Keratinocyte (primary cell): ENCODE measurements around the gene PEX16. TPM values are rescaled to one million over a fixed set of nuclear protein-coding genes. Genes with fewer than 3 reads are reported as not detected.

Source experiments
- DNase-seq: peaks from one replicate; pipeline ENCODE4 v3.0.0-alpha.2; 2011; ENCODE audit warnings: low read depth, missing footprints, low spot score
- FAIRE-seq: peaks from 2 replicates; lab custom pipeline; 2011; peaks lifted over from hg19 to GRCh38; lab: Jason Lieb, UNC
- H2AFZ ChIP-seq: 2 replicates; pipeline ENCODE4 v1.6.0; 2012; ENCODE audit warnings: low read length, control low read depth, inconsistent platforms; ENCODE audit not compliant: control insufficient read depth
- H3K27ac ChIP-seq: 2 replicates; pipeline ENCODE4 v1.5.1; 2011; ENCODE audit warnings: low read length; ENCODE audit not compliant: control insufficient read depth, insufficient read depth
- H3K27me3 ChIP-seq: 3 replicates; pipeline ENCODE4 v1.6.0; 2011; ENCODE audit warnings: low read length; ENCODE audit not compliant: control insufficient read depth, insufficient read depth; ENCODE audit errors: extremely low read depth
- H3K36me3 ChIP-seq, 2 experiments: 2 replicates in 1 of 2; 3 replicates in 1 of 2; pipeline ENCODE4 v1.5.1; 2011; ENCODE audit warnings: low read length in 2 of 2, mild to moderate bottlenecking in 1 of 2; ENCODE audit not compliant: control insufficient read depth in 2 of 2, insufficient read depth in 2 of 2; ENCODE audit errors: extremely low read depth in 1 of 2
- H3K4me1 ChIP-seq: 3 replicates; pipeline ENCODE4 v1.5.1; 2011; ENCODE audit warnings: low read length; ENCODE audit not compliant: control insufficient read depth, insufficient read depth; ENCODE audit errors: extremely low read depth
- H3K4me2 ChIP-seq: 3 replicates; pipeline ENCODE4 v1.6.0; 2011; ENCODE audit warnings: low read depth, low read length; ENCODE audit not compliant: control insufficient read depth, insufficient read depth; ENCODE audit errors: extremely low read depth
- H3K4me3 ChIP-seq, 3 experiments: fragments of 200-600 bp in 1 of 3; sonication (generic) in 1 of 3; 2 replicates in 2 of 3; 3 replicates in 1 of 3; pipeline ENCODE4 v1.5.1; 2011 to 2016; ENCODE audit warnings: low read length in 3 of 3, mild to moderate bottlenecking in 3 of 3, control low read depth in 2 of 3, inconsistent platforms in 1 of 3, low read depth in 1 of 3, mixed read lengths in 1 of 3, mixed run types in 1 of 3, moderate library complexity in 1 of 3; ENCODE audit not compliant: control insufficient read depth in 2 of 3, insufficient read depth in 2 of 3; ENCODE audit errors: extremely low read depth in 1 of 3
- H3K79me2 ChIP-seq: 2 replicates; pipeline ENCODE4 v1.6.0; 2012; ENCODE audit warnings: low read length; ENCODE audit not compliant: control insufficient read depth, insufficient read depth
- H3K9ac ChIP-seq: 3 replicates; pipeline ENCODE4 v1.6.0; 2011; ENCODE audit warnings: low read length; ENCODE audit not compliant: control insufficient read depth, insufficient read depth; ENCODE audit errors: extremely low read depth
- H3K9me1 ChIP-seq: 3 replicates; pipeline ENCODE4 v1.6.0; 2011; ENCODE audit warnings: low read length; ENCODE audit not compliant: control insufficient read depth, insufficient read depth; ENCODE audit errors: extremely low read depth
- H3K9me3 ChIP-seq: 2 replicates; pipeline ENCODE4 v1.5.1; 2012; ENCODE audit warnings: low read depth, low read length; ENCODE audit not compliant: control insufficient read depth
- H4K20me1 ChIP-seq: 3 replicates; pipeline ENCODE4 v1.6.0; 2011; ENCODE audit warnings: low read length; ENCODE audit not compliant: control insufficient read depth, insufficient read depth; ENCODE audit errors: extremely low read depth
- CTCF ChIP-seq, 3 experiments: IDR thresholded peaks in 1 of 3; conservative IDR thresholded peaks in 1 of 3; optimal IDR thresholded peaks in 1 of 3; 2 replicates in 2 of 3; 3 replicates in 1 of 3; pipeline versions ENCODE3 to v1.5.1; 2011; ENCODE audit warnings: low read length in 3 of 3, mild to moderate bottlenecking in 3 of 3, moderate library complexity in 2 of 3, control low read depth in 1 of 3, inconsistent platforms in 1 of 3; ENCODE audit not compliant: insufficient read depth in 2 of 3; ENCODE audit errors: extremely low read depth in 1 of 3
- EZH2 ChIP-seq: IDR thresholded peaks from one replicate; pipeline ENCODE4 v1.6.1; 2012; ENCODE audit warnings: inconsistent platforms, mild to moderate bottlenecking, low read length, moderate library complexity
- dilution Hi-C: fragments of 300-500 bp; cut with MboI; formaldehyde crosslinking; loops from one replicate; pipeline ENCODE4 v1.7.0; 2020; ENCODE audit warnings: low sequenced_read_pairs; ENCODE audit not compliant: extremely low pct_ligation_motif_present
- polyA plus RNA-seq, 5 experiments: library from polyadenylated mRNA; depleted of rRNA in 3 of 5; stranded (reverse) in 3 of 5; stranded (forward) in 1 of 5; unstranded in 1 of 5; fragments of >200 nt; gene quantifications; 1 replicate in 1 of 5; 2 replicates in 3 of 5; 3 replicates in 1 of 5; pipeline versions ENCODE4 v1.2.1 to v1.2.3, GENCODE V29; 2011 to 2012; ENCODE audit warnings: missing spikeins in 2 of 5, low read depth in 1 of 5, low replicate concordance in 1 of 5

The PEX16 gene
- polyA plus RNA-seq, 1 donor (not counting 4 experiments of a cell fraction or from before 2014, with no cell fraction given): 16.7 TPM

DNA sequence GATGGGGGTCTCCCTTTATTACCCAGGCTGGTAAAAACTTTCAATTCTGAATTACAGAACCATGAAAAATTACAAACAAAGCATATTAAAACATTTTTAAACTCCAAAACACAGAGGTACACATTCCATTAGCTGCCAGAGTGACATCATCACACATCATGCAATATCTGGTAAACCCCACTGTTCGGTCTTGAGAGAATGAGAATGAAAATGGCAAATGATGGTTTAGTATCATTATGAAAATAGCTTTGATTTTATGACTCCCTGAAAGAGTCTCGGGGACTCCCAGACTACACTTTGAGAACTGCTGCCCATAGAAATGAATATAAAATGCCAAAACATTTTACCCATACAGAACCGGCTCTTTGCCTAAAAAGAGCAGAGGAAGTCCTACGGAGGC lies 23.6 kb upstream of the PEX16 start:
- H3K9me1 ChIP-seq: no peaks in the 10 kb centered on the region
- FAIRE-seq: no peak
- H3K79me2 ChIP-seq: no peaks in the 10 kb centered on the region
- H3K27me3 ChIP-seq: no peaks in the 10 kb centered on the region
- no peak overlapping the region for H2AFZ ChIP-seq
- H3K27ac ChIP-seq: no peak overlapping the region
- no peaks in the 10 kb centered on the region for H3K4me1 ChIP-seq
- H3K4me2 ChIP-seq: no peak overlapping the region
- H3K36me3 ChIP-seq: peaks cover 0 to 13% of the 10 kb centered on the region in 2 experiments
- DNase-seq: no peak
- no peaks in the 10 kb centered on the region for H3K9me3 ChIP-seq
- H3K4me3 ChIP-seq: no peak overlapping the region
- H4K20me1 ChIP-seq: no peaks in the 10 kb centered on the region
- dilution Hi-C loops: no loop called here
- no peak overlapping the region for H3K9ac ChIP-seq
- no peak for TF ChIP-seq EZH2

- no peaks in the 10 kb centered on the region for H3K9me3 ChIP-seq
- H3K9ac ChIP-seq: no peak overlapping the region
- dilution Hi-C loops: no loop called here
- no peak overlapping the region for H3K4me3 ChIP-seq
- no peaks in the 10 kb centered on the region for H3K27me3 ChIP-seq
- H4K20me1 ChIP-seq: no peaks in the 10 kb centered on the region
- H2AFZ ChIP-seq: no peak overlapping the region
- no peak for TF ChIP-seq EZH2
- TF ChIP-seq CTCF (optimal IDR thresholded peaks at IDR 0.05 in 1 of 3, IDR thresholded peaks at IDR 0.05 in 1 of 3, conservative IDR thresholded peaks at IDR 0.05 in 1 of 3; ENCODE audit: extremely low read depth in 1 of 3, insufficient read depth in 2 of 3, low read length in 3 of 3): no peak
- no peaks in the 10 kb centered on the region for H3K79me2 ChIP-seq
- FAIRE-seq: no peak
- no peaks in the 10 kb centered on the region for H3K9me1 ChIP-seq
- no peak overlapping the region for H3K4me2 ChIP-seq
- H3K36me3 ChIP-seq: peaks cover 6 to 10% of the 10 kb centered on the region in 2 experiments
- H3K27ac ChIP-seq: no peak overlapping the region
- peaks cover 8% of the 10 kb centered on the region for H3K4me1 ChIP-seq
- DNase-seq: no peak
Observed at GRCh38 chr11:45939836-45940235, 22.2 kb upstream of the PEX16 start.

DNA sequence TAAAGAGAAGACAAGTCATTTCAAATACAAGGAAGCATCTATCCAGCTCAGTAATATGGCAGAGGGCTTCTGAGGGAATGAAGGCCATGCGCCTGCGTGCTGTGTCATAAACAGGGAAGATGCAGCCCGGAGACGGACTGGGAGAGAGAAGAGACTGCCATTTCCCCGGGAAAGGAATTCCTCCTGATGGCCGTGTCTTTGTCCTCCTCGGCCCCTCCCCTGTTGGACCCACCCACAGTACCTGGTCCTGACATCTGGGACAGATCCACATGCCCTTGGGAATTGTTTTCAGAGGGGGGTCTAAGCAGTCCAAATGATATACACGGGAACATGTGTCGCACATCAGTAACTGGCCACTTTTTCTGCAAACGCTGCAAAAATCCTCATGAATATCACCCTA lies 20.2 kb upstream of the PEX16 start:
- no peak overlapping the region for H3K4me2 ChIP-seq
- dilution Hi-C loops: no loop called here
- H3K9me3 ChIP-seq: no peaks in the 10 kb centered on the region
- H3K27me3 ChIP-seq: no peaks in the 10 kb centered on the region
- no peaks in the 10 kb centered on the region for H4K20me1 ChIP-seq
- no peak overlapping the region for H3K27ac ChIP-seq
- no peaks in the 10 kb centered on the region for H3K79me2 ChIP-seq
- no peak overlapping the region for H2AFZ ChIP-seq
- peaks cover 27% of the 10 kb centered on the region for H3K4me1 ChIP-seq
- no peaks in the 10 kb centered on the region for H3K9me1 ChIP-seq
- no peak for DNase-seq
- peaks cover 7 to 10% of the 10 kb centered on the region in 2 experiments for H3K36me3 ChIP-seq
- TF ChIP-seq CTCF (optimal IDR thresholded peaks at IDR 0.05 in 1 of 3, IDR thresholded peaks at IDR 0.05 in 1 of 3, conservative IDR thresholded peaks at IDR 0.05 in 1 of 3; ENCODE audit: extremely low read depth in 1 of 3, insufficient read depth in 2 of 3, low read length in 3 of 3) (no peak), EZH2 (no peak)
- H3K9ac ChIP-seq: no peak overlapping the region
- no peak overlapping the region for H3K4me3 ChIP-seq
- no peak for FAIRE-seq
